Activated T-cell treated with anti-CD3 and anti-CD28 coated beads, Interleukin-2, amount 50 U/mL, for 72 hours (primary cell): ENCODE measurements around the gene PPM1M. TPM values are rescaled to one million over a fixed set of nuclear protein-coding genes. Genes with fewer than 3 reads are reported as not detected.
A peak's percentile ranks its signal among the peaks of the same experiment; 100 is the strongest.
"Not testable (repeated sequence)": the region's sequence is repeated elsewhere in the genome, so short reads cannot be mapped to it uniquely, and the experiment has no call there.

Experiments
- ATAC-seq, 2 donors: fragments of 150-1000 bp; cut with Tn5 transposase; replicated peaks in 1 of 2; 2 replicates each; pipeline ENCODE4 v1.10.0; 2021; ENCODE audit warnings: moderate library complexity in 2 of 2, mild to moderate bottlenecking in 1 of 2
- DNase-seq, 2 donors: peaks; one replicate each; pipeline ENCODE4 v3.0.0; 2021 to 2022; ENCODE audit warnings: mixed read lengths in 1 of 2
- H3K27ac Mint-ChIP-seq: one replicate; pipeline ENCODE4 v1.8.0; 2022; ENCODE audit warnings: mild to moderate bottlenecking, moderate library complexity, mixed read lengths
- H3K27me3 Mint-ChIP-seq: one replicate; pipeline ENCODE4 v1.8.0; 2022; ENCODE audit warnings: low read depth, mixed read lengths
- H3K36me3 Mint-ChIP-seq, 2 donors: one replicate each; pipeline ENCODE4 v1.8.0; 2022; ENCODE audit warnings: mixed read lengths in 2 of 2, mild to moderate bottlenecking in 1 of 2; ENCODE audit not compliant: insufficient read depth in 2 of 2
- H3K4me1 Mint-ChIP-seq: one replicate; pipeline ENCODE4 v1.8.0; 2022; ENCODE audit warnings: low read depth, mixed read lengths
- H3K4me3 Mint-ChIP-seq, 2 donors: one replicate each; pipeline ENCODE4 v1.8.0; 2022; ENCODE audit warnings: mild to moderate bottlenecking in 2 of 2, mixed read lengths in 2 of 2, moderate library complexity in 2 of 2
- H3K9me3 Mint-ChIP-seq, 2 donors: one replicate each; pipeline ENCODE4 v1.8.0; 2022; ENCODE audit warnings: mixed read lengths in 2 of 2
- total RNA-seq, 2 donors: library from RNA; stranded (reverse); gene quantifications; one replicate each; pipeline ENCODE4 v1.2.3, GENCODE V29; 2022

PPM1M gene
- total RNA-seq, 2 donors from 2014 or later = 119 to 121 TPM

- Mint-ChIP-seq H3K4me3 (peak overlapping the region; percentile 87 to 93), H3K36me3 (peaks cover 24 to 67% of the 10 kb centered on the region in 2 donors), H3K4me1 (peaks cover 98% of the 10 kb centered on the region), H3K27ac (peak overlapping the region; percentile 100), H3K9me3 (no peaks in the 10 kb centered on the region), H3K27me3 (no peaks in the 10 kb centered on the region)
- ATAC-seq = peak; percentile 78 to 83
- peak; percentile 68 for DNase-seq
Observed at GRCh38 chr3:52268036-52268435, 22.5 kb downstream of the PPM1M start.

DNA sequence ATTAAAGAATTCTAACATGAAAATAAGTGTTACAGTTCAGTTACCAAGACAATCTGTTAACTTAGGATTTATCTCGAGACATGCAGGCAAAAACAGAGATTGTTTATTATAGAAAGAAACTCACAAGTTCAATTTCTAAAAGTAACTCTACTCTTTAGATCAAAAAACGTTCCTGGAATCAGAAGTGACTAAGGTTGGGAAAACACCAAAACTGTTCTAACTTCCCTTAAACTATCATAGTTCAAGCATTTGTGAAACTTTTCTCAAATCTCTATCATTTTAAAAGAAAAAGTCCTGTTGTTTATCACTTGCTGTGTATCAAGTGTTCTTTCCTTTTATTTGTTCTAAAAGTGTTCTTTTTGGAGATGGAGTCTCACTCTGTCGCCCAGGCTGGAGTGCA lies 24.2 kb downstream of the PPM1M start:
- peaks cover 98% of the 10 kb centered on the region for H3K4me1 Mint-ChIP-seq
- H3K9me3 Mint-ChIP-seq = no peaks in the 10 kb centered on the region
- H3K27me3 Mint-ChIP-seq = no peaks in the 10 kb centered on the region
- peak overlapping the region; percentile 87 to 93 for H3K4me3 Mint-ChIP-seq
- H3K36me3 Mint-ChIP-seq = peaks cover 17 to 69% of the 10 kb centered on the region in 2 donors
- no peak for DNase-seq
- peak overlapping the region; percentile 100 for H3K27ac Mint-ChIP-seq
- no peak for ATAC-seq

GRCh38 chr3:52270252-52270754 lies 24.7 kb downstream of the PPM1M start:
- no peaks in the 10 kb centered on the region for H3K9me3 Mint-ChIP-seq
- peak overlapping the region; percentile 100 for H3K27ac Mint-ChIP-seq
- H3K4me3 Mint-ChIP-seq = peak overlapping the region; percentile 87 to 93
- H3K36me3 Mint-ChIP-seq = peaks cover 19 to 71% of the 10 kb centered on the region in 2 donors
- no peak for DNase-seq
- no peak for ATAC-seq
- peaks cover 98% of the 10 kb centered on the region for H3K4me1 Mint-ChIP-seq
- no peaks in the 10 kb centered on the region for H3K27me3 Mint-ChIP-seq

- DNase-seq, ATAC-seq, H3K9me3 Mint-ChIP-seq, H3K27me3 Mint-ChIP-seq: not testable (repeated sequence)
- Mint-ChIP-seq H3K27ac (peak overlapping the region; percentile 100), H3K4me3 (peak overlapping the region; percentile 87 to 93), H3K4me1 (peaks cover 94% of the 10 kb centered on the region), H3K36me3 (peaks cover 23 to 75% of the 10 kb centered on the region in 2 donors)
Observed at GRCh38 chr3:52272172-52272571, 26.6 kb downstream of the PPM1M start.

GRCh38 chr3:52272831-52273230 lies 27.3 kb downstream of the PPM1M start:
- peaks cover 87% of the 10 kb centered on the region for H3K4me1 Mint-ChIP-seq

GRCh38 chr3:52274781-52275180 lies 29.2 kb downstream of the PPM1M start:
- H3K9me3 Mint-ChIP-seq, H3K27me3 Mint-ChIP-seq, ATAC-seq, DNase-seq: not testable (repeated sequence)
- Mint-ChIP-seq H3K4me1 (peaks cover 80% of the 10 kb centered on the region), H3K27ac (peak overlapping the region; percentile 99), H3K4me3 (peak overlapping the region; percentile 89 to 93), H3K36me3 (peaks cover 22 to 58% of the 10 kb centered on the region in 2 donors)

More at GRCh38 chr3:52272831-52273230, 27.3 kb downstream of the PPM1M start:
- DNase-seq (no peak), ATAC-seq (peak; percentile 23 to 31)
- peak overlapping the region; percentile 89 to 93 for H3K4me3 Mint-ChIP-seq
- H3K27ac Mint-ChIP-seq = peak overlapping the region; percentile 99
- H3K27me3 Mint-ChIP-seq = no peaks in the 10 kb centered on the region
- peaks cover 28 to 75% of the 10 kb centered on the region in 2 donors for H3K36me3 Mint-ChIP-seq
- no peaks in the 10 kb centered on the region for H3K9me3 Mint-ChIP-seq

DNA sequence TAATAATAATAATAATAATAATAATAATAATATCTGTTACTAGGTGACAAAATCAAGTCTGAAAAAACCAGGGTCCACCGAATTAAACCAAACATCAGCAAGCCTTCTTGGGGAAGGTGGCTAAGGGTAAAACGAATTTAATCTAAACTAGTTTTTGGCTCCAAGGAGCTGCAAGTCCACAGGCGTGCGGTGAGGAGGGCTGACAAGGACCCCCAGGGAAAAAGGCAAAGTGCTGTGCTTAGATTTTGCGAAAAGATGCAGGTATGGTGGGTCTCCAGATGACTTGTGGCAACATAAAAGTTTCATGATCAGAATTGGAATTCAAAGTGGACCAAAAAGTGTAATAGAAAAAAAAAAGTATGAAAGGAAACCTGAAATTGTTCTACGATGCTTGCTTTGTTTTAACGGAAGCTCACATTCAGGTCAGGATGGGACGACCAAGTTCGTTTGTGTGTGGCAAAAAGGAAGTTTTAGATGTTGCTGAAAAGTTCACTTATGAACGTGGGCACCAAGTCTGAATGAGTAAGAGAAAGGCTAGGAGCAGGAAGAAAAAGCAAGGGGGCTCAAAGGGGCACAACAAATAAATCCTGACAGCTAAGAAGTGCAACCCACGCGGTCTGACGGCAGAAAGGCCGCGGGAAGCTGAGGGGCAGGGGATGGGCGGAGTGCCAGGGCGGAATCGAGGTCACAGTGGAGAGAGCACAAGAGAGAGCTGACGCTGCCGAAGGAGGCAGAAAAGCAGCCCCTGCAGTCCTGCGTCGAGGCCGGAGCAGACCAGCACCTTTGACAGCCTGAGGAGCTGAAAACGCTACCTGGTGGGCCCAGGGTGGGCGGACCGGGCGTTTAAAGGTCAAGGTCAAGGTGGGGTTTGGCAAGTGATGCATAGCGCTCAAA lies 31.8 kb downstream of the PPM1M start:
- Mint-ChIP-seq H3K27ac (peak overlapping the region; percentile 97), H3K27me3 (no peaks in the 10 kb centered on the region), H3K4me3 (peak overlapping the region; percentile 89 to 93), H3K4me1 (peaks cover 80% of the 10 kb centered on the region), H3K9me3 (no peaks in the 10 kb centered on the region), H3K36me3 (peaks cover 20 to 50% of the 10 kb centered on the region in 2 donors)
- ATAC-seq = peak; percentile 49 to 52
- peak; percentile 88 to 89 for DNase-seq

GRCh38 chr3:52277972-52278509 lies 32.5 kb downstream of the PPM1M start:
- H3K27ac Mint-ChIP-seq = peak overlapping the region; percentile 97
- H3K9me3 Mint-ChIP-seq = no peaks in the 10 kb centered on the region

DNA sequence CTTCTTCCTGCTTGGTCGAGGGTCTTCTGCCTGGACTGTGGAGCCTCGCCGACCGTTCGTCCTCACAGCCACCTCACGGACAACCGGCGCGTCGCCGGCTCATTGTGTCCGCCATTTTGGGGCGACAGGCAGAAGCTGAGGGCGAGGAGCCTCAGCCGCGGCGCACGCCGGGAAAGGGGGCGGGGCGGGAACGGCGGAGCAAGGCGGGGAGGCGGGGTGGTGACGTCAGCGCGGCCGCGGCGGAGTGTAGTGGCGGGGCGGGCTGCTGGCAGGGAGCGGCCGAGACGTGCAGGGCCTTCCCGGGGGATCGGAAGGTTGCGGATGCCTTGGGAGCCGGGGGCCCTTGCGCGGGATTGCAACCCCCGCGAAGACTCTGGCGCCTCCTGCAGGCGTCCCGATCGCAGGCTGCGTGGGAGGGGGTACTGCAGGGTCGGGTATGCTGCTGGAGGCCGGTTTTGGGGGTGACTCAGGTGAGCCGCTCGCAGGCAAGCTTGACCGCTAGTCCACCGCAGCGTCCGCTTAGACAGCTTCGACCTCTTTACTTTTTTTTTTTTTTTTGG lies 33.0 kb downstream of the PPM1M start, which contains the start of gene WDR82:
TSS of gene WDR82 (minus strand) at position 140 of the 560 bp plus-strand sequence. CDS start 288 bp downstream, outside the sequence.
- DNase-seq = peak; percentile 99
- Mint-ChIP-seq H3K9me3 (no peaks in the 10 kb centered on the region), H3K4me1 (peaks cover 80% of the 10 kb centered on the region), H3K27ac (peak within 1 kb of the TSS; percentile 97), H3K27me3 (no peaks in the 10 kb centered on the region), H3K36me3 (peaks cover 17 to 41% of the 10 kb centered on the region in 2 donors), H3K4me3 (peak within 1 kb of the TSS; percentile 93 to 94)
- peak; percentile 78 to 80 for ATAC-seq

More at GRCh38 chr3:52277972-52278509, 32.5 kb downstream of the PPM1M start:
- DNase-seq (peak; percentile 81), ATAC-seq (peak; percentile 66 to 69)
- Mint-ChIP-seq H3K27me3 (no peaks in the 10 kb centered on the region), H3K4me3 (peak overlapping the region; percentile 93 to 94), H3K36me3 (peaks cover 17 to 44% of the 10 kb centered on the region in 2 donors), H3K4me1 (peaks cover 80% of the 10 kb centered on the region)

GRCh38 chr3:52279596-52279995 lies 34.0 kb downstream of the PPM1M start:
- Mint-ChIP-seq H3K4me1 (peaks cover 70% of the 10 kb centered on the region), H3K36me3 (peaks cover 14 to 31% of the 10 kb centered on the region in 2 donors), H3K27ac (peak overlapping the region; percentile 97), H3K27me3 (no peaks in the 10 kb centered on the region), H3K4me3 (peak overlapping the region; percentile 84 to 94), H3K9me3 (no peaks in the 10 kb centered on the region)
- DNase-seq (no peak), ATAC-seq (no peak)

- H3K36me3 Mint-ChIP-seq = peaks cover 14 to 28% of the 10 kb centered on the region in 2 donors
- H3K4me1 Mint-ChIP-seq = peaks cover 65% of the 10 kb centered on the region
- H3K27ac Mint-ChIP-seq = peak overlapping the region; percentile 97
- H3K9me3 Mint-ChIP-seq = no peaks in the 10 kb centered on the region
- no peak for DNase-seq
- H3K4me3 Mint-ChIP-seq = peak overlapping the region; percentile 84 to 94
- no peak for ATAC-seq
- no peaks in the 10 kb centered on the region for H3K27me3 Mint-ChIP-seq
Observed at GRCh38 chr3:52280050-52280461, 34.5 kb downstream of the PPM1M start.

GRCh38 chr3:52281981-52282801 lies 36.6 kb downstream of the PPM1M start:
- peaks cover 9 to 13% of the 10 kb centered on the region in 2 donors for H3K36me3 Mint-ChIP-seq
- DNase-seq (peak; percentile 37 to 41), ATAC-seq (no peak)
- H3K27ac Mint-ChIP-seq = peak overlapping the region; percentile 81
- peak overlapping the region; percentile 54 to 70 for H3K4me3 Mint-ChIP-seq
- H3K9me3 Mint-ChIP-seq = no peaks in the 10 kb centered on the region
- no peaks in the 10 kb centered on the region for H3K27me3 Mint-ChIP-seq
- peaks cover 65% of the 10 kb centered on the region for H3K4me1 Mint-ChIP-seq
